Measurements from ENCODE around the gene MFNG. TPM values are rescaled to one million over a fixed set of nuclear protein-coding genes. Genes with fewer than 3 reads are reported as not detected.
"Not testable (repeated sequence)": the region's sequence is repeated elsewhere in the genome, so short reads cannot be mapped to it uniquely, and the experiment has no call there.

MFNG gene, protein sequence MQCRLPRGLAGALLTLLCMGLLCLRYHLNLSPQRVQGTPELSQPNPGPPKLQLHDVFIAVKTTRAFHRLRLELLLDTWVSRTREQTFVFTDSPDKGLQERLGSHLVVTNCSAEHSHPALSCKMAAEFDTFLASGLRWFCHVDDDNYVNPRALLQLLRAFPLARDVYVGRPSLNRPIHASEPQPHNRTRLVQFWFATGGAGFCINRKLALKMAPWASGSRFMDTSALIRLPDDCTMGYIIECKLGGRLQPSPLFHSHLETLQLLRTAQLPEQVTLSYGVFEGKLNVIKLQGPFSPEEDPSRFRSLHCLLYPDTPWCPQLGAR
- 3.2 and 4.7 TPM in 2 replicates for total RNA-seq
- long read RNA-seq: 0 reads

DNA sequence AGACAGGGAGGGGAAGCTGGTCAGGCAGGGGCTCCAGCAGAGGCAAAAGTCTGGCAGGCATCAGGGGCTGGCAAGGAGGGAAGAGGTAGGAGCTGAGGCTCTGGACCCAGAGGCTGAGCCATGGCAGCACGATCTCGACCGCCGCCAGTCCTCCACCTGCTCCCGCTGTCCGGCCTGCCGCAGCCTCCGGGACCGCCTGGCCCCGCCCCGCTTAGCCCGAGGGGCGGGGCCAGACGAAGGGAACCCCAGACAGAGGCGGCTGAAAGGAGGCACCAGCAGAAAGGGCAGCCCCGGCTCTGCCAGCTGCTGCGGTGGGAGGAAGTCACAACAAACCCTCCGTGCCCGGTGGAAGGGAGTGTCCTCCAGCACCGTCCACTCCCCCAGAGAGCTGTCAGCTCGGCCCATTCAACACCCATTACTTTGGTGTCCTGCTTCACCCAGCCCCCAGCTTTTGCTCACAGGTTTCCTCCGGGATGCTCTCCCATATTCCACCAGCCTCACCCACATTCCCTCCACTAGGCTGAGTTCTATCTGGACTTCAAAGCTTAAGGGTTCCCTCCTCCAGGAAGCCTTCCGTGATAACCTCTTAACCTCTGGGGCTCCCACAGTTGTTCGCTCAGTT lies at the start of gene MFNG:
Gene MFNG, minus strand, starts transcription at position 161 of the 622 bp plus-strand sequence. CDS start 207 bp downstream, outside the sequence.
- TF ChIP-seq, protein P1, sequence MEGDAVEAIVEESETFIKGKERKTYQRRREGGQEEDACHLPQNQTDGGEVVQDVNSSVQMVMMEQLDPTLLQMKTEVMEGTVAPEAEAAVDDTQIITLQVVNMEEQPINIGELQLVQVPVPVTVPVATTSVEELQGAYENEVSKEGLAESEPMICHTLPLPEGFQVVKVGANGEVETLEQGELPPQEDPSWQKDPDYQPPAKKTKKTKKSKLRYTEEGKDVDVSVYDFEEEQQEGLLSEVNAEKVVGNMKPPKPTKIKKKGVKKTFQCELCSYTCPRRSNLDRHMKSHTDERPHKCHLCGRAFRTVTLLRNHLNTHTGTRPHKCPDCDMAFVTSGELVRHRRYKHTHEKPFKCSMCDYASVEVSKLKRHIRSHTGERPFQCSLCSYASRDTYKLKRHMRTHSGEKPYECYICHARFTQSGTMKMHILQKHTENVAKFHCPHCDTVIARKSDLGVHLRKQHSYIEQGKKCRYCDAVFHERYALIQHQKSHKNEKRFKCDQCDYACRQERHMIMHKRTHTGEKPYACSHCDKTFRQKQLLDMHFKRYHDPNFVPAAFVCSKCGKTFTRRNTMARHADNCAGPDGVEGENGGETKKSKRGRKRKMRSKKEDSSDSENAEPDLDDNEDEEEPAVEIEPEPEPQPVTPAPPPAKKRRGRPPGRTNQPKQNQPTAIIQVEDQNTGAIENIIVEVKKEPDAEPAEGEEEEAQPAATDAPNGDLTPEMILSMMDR (conservative IDR thresholded peaks at IDR 0.05): no peak
- H3K27me3 Mint-ChIP-seq (ENCODE audit: low read depth): peaks cover 20% of the 10 kb centered on the region
- peak within 1 kb of the TSS; percentile 44 for H3K4me3 Mint-ChIP-seq
- H3K9me3 Mint-ChIP-seq: no peaks in the 10 kb centered on the region
- H3K4me1 Mint-ChIP-seq: peaks cover 31% of the 10 kb centered on the region
- H3K27ac Mint-ChIP-seq (ENCODE audit: unreplicated experiment): peak within 1 kb of the TSS; percentile 71
- peak; percentile 46 for DNase-seq (ENCODE audit: low read depth, low spot score)
- H3K36me3 Mint-ChIP-seq (ENCODE audit: low read depth): no peaks in the 10 kb centered on the region

DNA sequence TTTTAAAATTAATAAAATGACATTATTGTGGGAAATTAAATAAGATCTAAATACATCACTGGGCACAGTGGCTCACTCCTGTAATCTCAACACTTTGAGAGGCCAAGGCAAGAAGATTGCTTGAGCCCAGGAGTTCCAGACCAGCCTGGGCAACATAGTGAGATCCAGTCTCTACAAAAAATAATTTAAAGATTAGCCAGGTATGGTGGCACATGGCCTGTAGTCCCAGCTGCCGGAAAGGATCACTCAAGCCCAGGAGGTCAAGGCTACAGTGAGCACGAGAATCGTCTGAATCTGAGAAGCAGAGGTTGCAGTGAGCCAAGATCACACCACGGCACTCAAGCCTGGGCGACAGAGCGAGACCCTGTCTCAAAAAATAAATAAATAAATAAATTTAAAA lies 49.0 kb upstream of the MFNG start:
- H3K9me3 Mint-ChIP-seq: no peaks in the 10 kb centered on the region
- H3K4me3 Mint-ChIP-seq: no peak overlapping the region
- H3K27me3 Mint-ChIP-seq (ENCODE audit: low read depth): peaks cover 4% of the 10 kb centered on the region
- H3K4me1 Mint-ChIP-seq: peaks cover 8% of the 10 kb centered on the region
- TF ChIP-seq, protein P1 (conservative IDR thresholded peaks at IDR 0.05): no peak
- no peak for DNase-seq (ENCODE audit: low read depth, low spot score)
- no peak overlapping the region for H3K27ac Mint-ChIP-seq (ENCODE audit: unreplicated experiment)
- no peaks in the 10 kb centered on the region for H3K36me3 Mint-ChIP-seq (ENCODE audit: low read depth)

DNA sequence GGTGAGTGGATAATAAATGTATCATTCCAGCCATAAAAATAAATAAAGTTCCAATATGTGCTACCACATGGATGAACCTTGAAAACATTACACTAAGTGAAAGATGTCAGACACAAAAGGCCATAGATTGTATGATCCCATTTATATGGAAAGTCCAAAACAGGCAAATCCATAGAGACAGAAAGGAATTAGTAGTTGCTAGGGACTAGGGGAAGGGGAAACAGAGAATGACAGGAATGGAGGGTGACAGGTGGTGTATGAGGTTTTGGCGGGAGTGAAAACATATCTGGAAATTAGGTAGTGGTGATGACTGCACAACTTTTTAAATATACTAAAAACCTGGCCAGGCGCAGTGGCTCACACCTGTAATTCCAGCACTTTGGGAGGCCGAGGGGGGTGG lies 48.3 kb upstream of the MFNG start:
- Mint-ChIP-seq H3K4me1 (peaks cover 8% of the 10 kb centered on the region), H3K4me3 (no peak overlapping the region), H3K9me3 (no peaks in the 10 kb centered on the region), H3K27me3 (ENCODE audit: low read depth) (peaks cover 4% of the 10 kb centered on the region), H3K36me3 (ENCODE audit: low read depth) (no peaks in the 10 kb centered on the region), H3K27ac (ENCODE audit: unreplicated experiment) (no peak overlapping the region)
- DNase-seq (ENCODE audit: low read depth, low spot score): no peak
- TF ChIP-seq, protein P1 (conservative IDR thresholded peaks at IDR 0.05): no peak

DNA sequence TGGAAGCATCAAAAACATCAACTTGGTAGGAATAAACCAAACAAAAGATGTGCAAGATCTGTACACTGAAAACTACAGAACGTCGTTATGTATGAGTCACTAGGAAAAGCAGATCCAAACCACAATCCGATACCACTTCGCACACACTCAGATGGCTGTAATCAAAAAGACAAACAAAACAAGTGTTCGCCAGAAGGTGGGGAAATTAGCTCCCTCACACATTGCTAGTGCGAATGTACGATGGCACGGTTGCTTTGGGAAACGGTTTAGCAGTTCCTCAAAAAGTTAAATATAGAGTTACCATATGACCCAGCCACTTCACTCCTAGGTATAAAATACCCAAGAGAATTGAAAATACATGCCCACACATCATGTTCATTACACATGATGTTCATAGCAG lies 47.8 kb upstream of the MFNG start:
- Mint-ChIP-seq H3K36me3 (ENCODE audit: low read depth) (no peaks in the 10 kb centered on the region), H3K27me3 (ENCODE audit: low read depth) (peaks cover 3% of the 10 kb centered on the region), H3K27ac (ENCODE audit: unreplicated experiment) (no peak overlapping the region), H3K9me3 (no peaks in the 10 kb centered on the region), H3K4me3 (no peak overlapping the region), H3K4me1 (peaks cover 5% of the 10 kb centered on the region)
- TF ChIP-seq, protein P1 (conservative IDR thresholded peaks at IDR 0.05): no peak
- DNase-seq (ENCODE audit: low read depth, low spot score): no peak

DNA sequence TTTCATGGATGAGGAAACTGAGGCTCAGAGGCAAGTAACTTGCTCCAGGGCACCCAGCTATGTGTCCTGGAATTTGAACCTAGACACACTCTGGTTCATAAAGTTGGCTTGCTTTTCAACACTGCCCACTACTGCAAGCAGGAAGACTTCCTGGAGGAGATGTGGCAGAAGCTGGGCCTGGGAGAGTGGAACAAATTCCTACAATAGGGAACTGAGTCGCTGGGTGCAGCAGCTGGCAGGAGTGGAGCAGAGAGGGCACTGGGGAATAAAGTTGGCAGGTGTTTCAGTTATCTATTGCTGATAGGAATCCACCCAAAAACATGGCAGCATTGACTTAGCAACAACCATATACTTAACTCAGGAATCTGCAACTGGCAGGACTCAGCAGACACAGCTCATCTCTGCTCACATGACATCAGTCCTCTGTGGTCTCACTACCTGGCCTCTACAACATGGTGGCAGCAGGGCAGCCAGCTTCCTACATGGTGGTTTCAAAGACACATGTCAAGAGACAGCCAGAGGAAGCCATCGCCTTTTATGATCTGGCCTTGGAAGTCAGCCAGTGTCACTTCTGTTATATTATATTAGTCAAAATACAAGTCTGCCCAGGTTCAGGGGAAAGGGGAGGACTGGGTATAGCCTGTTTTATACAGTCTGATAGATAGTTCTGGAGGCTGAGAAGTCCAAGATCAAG lies 43.6 kb upstream of the MFNG start:
- no peak for DNase-seq (ENCODE audit: low read depth, low spot score)
- no peak overlapping the region for H3K27ac Mint-ChIP-seq (ENCODE audit: unreplicated experiment)
- H3K9me3 Mint-ChIP-seq: no peaks in the 10 kb centered on the region
- no peaks in the 10 kb centered on the region for H3K27me3 Mint-ChIP-seq (ENCODE audit: low read depth)
- no peaks in the 10 kb centered on the region for H3K36me3 Mint-ChIP-seq (ENCODE audit: low read depth)
- TF ChIP-seq, protein P1 (conservative IDR thresholded peaks at IDR 0.05): no peak
- no peak overlapping the region for H3K4me3 Mint-ChIP-seq
- peaks cover 4% of the 10 kb centered on the region for H3K4me1 Mint-ChIP-seq

DNA sequence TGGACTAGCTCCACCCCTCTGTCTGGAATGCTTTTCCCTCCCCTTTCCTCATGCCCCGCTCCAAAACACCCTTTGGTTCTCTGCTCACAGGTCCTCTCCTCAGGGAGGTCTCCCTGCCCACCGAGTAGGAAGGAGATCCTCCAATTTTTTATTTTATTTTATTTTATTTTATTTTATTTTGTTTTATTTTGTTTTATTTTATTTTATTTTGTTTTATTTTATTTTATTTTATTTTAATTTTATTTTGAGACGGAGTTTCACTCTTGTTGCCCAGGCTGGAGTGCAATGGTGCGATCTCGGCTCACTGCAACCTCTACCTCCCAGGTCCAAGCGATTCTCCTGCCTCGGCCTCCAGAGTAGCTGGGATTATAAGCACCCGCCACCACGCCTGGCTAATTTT lies 41.8 kb upstream of the MFNG start:
- H3K4me1 Mint-ChIP-seq; DNase-seq (ENCODE audit: low read depth, low spot score); H3K9me3 Mint-ChIP-seq; H3K27me3 Mint-ChIP-seq (ENCODE audit: low read depth); H3K36me3 Mint-ChIP-seq (ENCODE audit: low read depth); H3K27ac Mint-ChIP-seq (ENCODE audit: unreplicated experiment); H3K4me3 Mint-ChIP-seq: not testable (repeated sequence)

DNA sequence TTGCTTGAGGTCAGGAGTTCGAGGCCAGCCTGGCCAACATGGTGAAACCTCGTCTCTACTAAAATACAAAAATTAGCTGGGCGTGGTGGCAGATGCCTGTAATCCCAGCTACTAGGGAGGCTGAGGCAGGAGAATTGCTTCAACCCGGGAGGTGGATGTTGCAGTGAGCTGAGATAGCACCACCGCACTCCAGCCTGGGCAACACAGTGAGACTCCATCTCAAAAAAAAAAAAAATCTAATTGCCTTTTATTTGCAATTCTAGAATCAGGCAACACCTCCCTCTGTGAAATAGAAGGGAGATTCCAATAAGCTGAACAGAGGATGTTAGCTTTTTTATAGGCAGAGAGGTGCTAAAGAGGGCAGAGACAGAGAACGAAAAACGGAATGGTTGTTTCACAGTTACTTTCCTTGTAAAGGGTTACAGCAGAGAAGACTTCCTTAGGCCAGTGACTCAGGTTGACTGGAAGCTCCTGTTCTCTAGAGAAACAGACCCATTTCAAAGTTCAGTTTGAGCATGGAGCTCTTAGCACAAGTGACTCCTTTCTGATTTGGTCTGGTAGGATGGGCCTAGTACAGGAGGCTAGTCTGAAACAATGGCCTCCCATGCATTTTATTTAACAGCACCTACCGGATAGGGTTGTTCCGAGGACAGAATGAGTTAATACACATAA lies 41.0 kb upstream of the MFNG start:
- H3K4me3 Mint-ChIP-seq; DNase-seq (ENCODE audit: low read depth, low spot score); H3K36me3 Mint-ChIP-seq (ENCODE audit: low read depth); H3K9me3 Mint-ChIP-seq; H3K27ac Mint-ChIP-seq (ENCODE audit: unreplicated experiment); H3K27me3 Mint-ChIP-seq (ENCODE audit: low read depth): not testable (repeated sequence)
- H3K4me1 Mint-ChIP-seq: peaks cover 11% of the 10 kb centered on the region
